HEK293 (cell line): Measurements from ENCODE around the gene TIMM50.
A peak's percentile ranks its signal among the peaks of the same experiment; 100 is the strongest.

Source experiments
- CTCF ChIA-PET: fragments of 350-600 bp; formaldehyde crosslinking; extraction: SDS; loops from one replicate; lab custom pipeline; 2021; ENCODE audit warnings: antibody characterized with exemption; lab: Yijun Ruan, JAX
- POLR2A ChIA-PET: fragments of 300-600 bp; formaldehyde crosslinking; extraction: SDS; loops from one replicate; lab custom pipeline; 2020; ENCODE audit warnings: antibody characterized with exemption, inconsistent platforms; lab: Yijun Ruan, JAX
- H3K27ac ChIP-seq: fragments of 200-500 bp; sonication (Bioruptor generic); 2 replicates; pipeline ENCODE4 v1.5.1; 2014; ENCODE audit warnings: low read depth, low read length, control low read depth, inconsistent platforms; ENCODE audit errors: extremely low read depth
- H3K36me3 ChIP-seq, 2 experiments: fragments of 200-500 bp in 1 of 2; sonication (Bioruptor generic) in 1 of 2; 1 replicate in 1 of 2; 2 replicates in 1 of 2; pipeline ENCODE4 v1.5.1; 2014 to 2017; ENCODE audit warnings: inconsistent platforms in 2 of 2, low read length in 2 of 2; ENCODE audit not compliant: control insufficient read depth in 2 of 2, insufficient read depth in 1 of 2
- H3K4me1 ChIP-seq: fragments of 200-500 bp; sonication (Bioruptor generic); 2 replicates; pipeline ENCODE4 v1.5.1; 2014; ENCODE audit warnings: mild to moderate bottlenecking, low read length, inconsistent platforms; ENCODE audit not compliant: control insufficient read depth, insufficient read depth
- H3K4me3 ChIP-seq: 2 replicates; pipeline ENCODE4 v1.5.1; 2011; ENCODE audit warnings: low read depth, mild to moderate bottlenecking, control low read depth, low read length, moderate library complexity
- H3K9me3 ChIP-seq: fragments of 200-500 bp; sonication (Bioruptor generic); 2 replicates; pipeline ENCODE4 v1.5.1; 2014; ENCODE audit warnings: low read depth, low read length, inconsistent platforms; ENCODE audit not compliant: control insufficient read depth, insufficient read depth
- BCL11B ChIP-seq: fragments of 450-650 bp; formaldehyde crosslinking; IDR thresholded peaks from 2 replicates; pipeline ENCODE4 v1.5.1; 2016; ENCODE audit warnings: low read depth, missing biosample characterization, missing genetic modification characterization
- BCL6B ChIP-seq: fragments of 450-650 bp; formaldehyde crosslinking; IDR thresholded peaks from 2 replicates; pipeline ENCODE4 v1.5.1; 2017; ENCODE audit warnings: missing biosample characterization, missing genetic modification characterization
- KLF8 ChIP-seq: fragments of 450-650 bp; formaldehyde crosslinking; IDR thresholded peaks from 2 replicates; pipeline ENCODE4 v1.5.1; 2016; ENCODE audit warnings: missing biosample characterization, missing genetic modification characterization
- MEIS1 ChIP-seq: sonication (generic); formaldehyde crosslinking; IDR thresholded peaks from 2 replicates; pipeline ENCODE4 v1.8.1; 2022; ENCODE audit warnings: missing genetic modification reagents, mild to moderate bottlenecking, borderline replicate concordance
- OVOL3 ChIP-seq: fragments of 450-650 bp; formaldehyde crosslinking; IDR thresholded peaks from 2 replicates; pipeline ENCODE4 v1.5.1; 2016; ENCODE audit warnings: missing biosample characterization, missing genetic modification characterization
- ZBTB17 ChIP-seq: fragments of 450-650 bp; formaldehyde crosslinking; IDR thresholded peaks from 2 replicates; pipeline ENCODE4 v1.5.1; 2016; ENCODE audit warnings: missing biosample characterization, missing genetic modification characterization
- ZBTB20 ChIP-seq: fragments of 450-650 bp; formaldehyde crosslinking; IDR thresholded peaks from 2 replicates; pipeline ENCODE4 v1.5.1; 2016; ENCODE audit warnings: missing biosample characterization, missing genetic modification characterization
- ZNF10 ChIP-seq: fragments of 450-650 bp; formaldehyde crosslinking; IDR thresholded peaks from 2 replicates; pipeline ENCODE4 v1.5.1; 2017; ENCODE audit warnings: missing biosample characterization, missing genetic modification characterization
- ZNF140 ChIP-seq: fragments of 450-650 bp; formaldehyde crosslinking; IDR thresholded peaks from 2 replicates; pipeline ENCODE4 v1.5.1; 2016; ENCODE audit warnings: missing biosample characterization, missing genetic modification characterization
- ZNF155 ChIP-seq: fragments of 450-650 bp; formaldehyde crosslinking; IDR thresholded peaks from 2 replicates; pipeline ENCODE4 v1.5.1; 2016; ENCODE audit warnings: missing biosample characterization, missing genetic modification characterization
- ZNF223 ChIP-seq: fragments of 450-650 bp; formaldehyde crosslinking; IDR thresholded peaks from 2 replicates; pipeline ENCODE4 v1.5.1; 2016; ENCODE audit warnings: missing biosample characterization, missing genetic modification characterization
- ZNF248 ChIP-seq: fragments of 450-650 bp; formaldehyde crosslinking; IDR thresholded peaks from 2 replicates; pipeline ENCODE4 v1.5.1; 2017; ENCODE audit warnings: missing biosample characterization, missing genetic modification characterization
- ZNF350 ChIP-seq: fragments of 450-650 bp; formaldehyde crosslinking; IDR thresholded peaks from 2 replicates; pipeline ENCODE4 v1.5.0; 2017; ENCODE audit warnings: missing biosample characterization, mild to moderate bottlenecking, missing genetic modification characterization
- ZNF391 ChIP-seq: fragments of 450-650 bp; formaldehyde crosslinking; IDR thresholded peaks from 2 replicates; pipeline ENCODE4 v1.5.1; 2016; ENCODE audit warnings: low read depth, missing biosample characterization, missing genetic modification characterization, borderline replicate concordance
- ZNF404 ChIP-seq: fragments of 450-650 bp; formaldehyde crosslinking; IDR thresholded peaks from 2 replicates; pipeline ENCODE4 v1.5.1; 2017; ENCODE audit warnings: missing biosample characterization, missing genetic modification characterization
- ZNF48 ChIP-seq: fragments of 450-650 bp; formaldehyde crosslinking; IDR thresholded peaks from 2 replicates; pipeline ENCODE4 v1.5.1; 2016; ENCODE audit warnings: missing biosample characterization, missing genetic modification characterization
- ZNF521 ChIP-seq: fragments of 450-650 bp; formaldehyde crosslinking; IDR thresholded peaks from 2 replicates; pipeline ENCODE4 v1.5.1; 2017; ENCODE audit warnings: missing biosample characterization, mild to moderate bottlenecking, missing genetic modification characterization
- ZNF558 ChIP-seq: fragments of 450-650 bp; formaldehyde crosslinking; IDR thresholded peaks from 2 replicates; pipeline ENCODE4 v1.5.1; 2016; ENCODE audit warnings: missing biosample characterization, missing genetic modification characterization
- ZNF571 ChIP-seq: fragments of 450-650 bp; formaldehyde crosslinking; IDR thresholded peaks from 2 replicates; pipeline ENCODE4 v1.5.0; 2017; ENCODE audit warnings: missing biosample characterization, missing genetic modification characterization
- ZNF585B ChIP-seq: fragments of 450-650 bp; formaldehyde crosslinking; IDR thresholded peaks from 2 replicates; pipeline ENCODE4 v1.5.1; 2016; ENCODE audit warnings: missing biosample characterization, missing genetic modification characterization
- ZNF629 ChIP-seq: fragments of 450-650 bp; formaldehyde crosslinking; IDR thresholded peaks from 2 replicates; pipeline ENCODE4 v1.5.1; 2017; ENCODE audit warnings: missing biosample characterization, missing genetic modification characterization
- ZNF654 ChIP-seq: fragments of 450-650 bp; formaldehyde crosslinking; IDR thresholded peaks from 2 replicates; pipeline ENCODE4 v1.5.1; 2016; ENCODE audit warnings: low read depth, missing biosample characterization, missing genetic modification characterization
- ZNF792 ChIP-seq: fragments of 450-650 bp; formaldehyde crosslinking; IDR thresholded peaks from 2 replicates; pipeline ENCODE4 v1.5.1; 2016; ENCODE audit warnings: missing biosample characterization, missing genetic modification characterization
- ZSCAN30 ChIP-seq: fragments of 450-650 bp; IDR thresholded peaks from 2 replicates; pipeline ENCODE4 v1.5.1; 2018; ENCODE audit warnings: missing biosample characterization, mild to moderate bottlenecking, missing genetic modification characterization, moderate library complexity
- TF ChIP-seq, protein P1 (sequence below): fragments of 450-650 bp; formaldehyde crosslinking; IDR thresholded peaks from 2 replicates; pipeline ENCODE4 v1.5.1; 2016; ENCODE audit warnings: missing biosample characterization, missing genetic modification characterization
- TF ChIP-seq, protein P2 (sequence below): fragments of 450-650 bp; formaldehyde crosslinking; IDR thresholded peaks from 2 replicates; pipeline ENCODE4 v1.5.1; 2017; ENCODE audit warnings: missing biosample characterization, missing genetic modification characterization
- TF ChIP-seq, protein P3 (sequence below): fragments of 450-650 bp; formaldehyde crosslinking; conservative IDR thresholded peaks from 2 replicates; pipeline ENCODE4 v1.5.1; 2016; ENCODE audit warnings: low read depth, missing biosample characterization, missing genetic modification characterization

The TIMM50 gene

GRCh38 chr19:39480337-39481228, at the start of gene TIMM50:
Gene TIMM50, plus strand, starts transcription at chr19:39480838. Its CDS starts 16 bp downstream, at chr19:39480854.
- H3K4me1 ChIP-seq: peaks cover 15% of the 10 kb centered on the region
- peak within 1 kb of the TSS; percentile 88 for H3K27ac ChIP-seq
- POLR2A ChIA-PET: interaction anchor here (0.6 to 1.6 kb wide), 35 partner anchors 9 to 1783 kb away, joined by 3 to 39 read pairs (median 5); partner anchors contain the start of genes DLL3, DYRK1B, EID2 and EID2B
- no peaks in the 10 kb centered on the region for H3K9me3 ChIP-seq
- H3K4me3 ChIP-seq: peak within 1 kb of the TSS; percentile 65
- peaks cover 41 to 61% of the 10 kb centered on the region in 2 experiments for H3K36me3 ChIP-seq
- CTCF ChIA-PET: interaction anchor here (0.6 to 1.2 kb wide), 11 partner anchors 9 to 364 kb away, joined by 3 to 6 read pairs (median 4); partner anchors contain the start of genes EID2B and SUPT5H
- TF ChIP-seq ZNF629 (tag by site-specific recombination) (peak; percentile 86), ZNF654 (no peak), ZSCAN30 (tag by site-specific recombination) (peak; percentile 52), ZNF248 (tag by site-specific recombination) (no peak), ZBTB17 (tag by site-specific recombination) (peak; percentile 99), ZNF48 (tag by site-specific recombination) (no peak), KLF8 (peak; percentile 99), ZNF155 (tag by site-specific recombination) (no peak), ZNF558 (tag by site-specific recombination) (no peak; the same call in 1 of the 2 replicates), OVOL3 (tag by site-specific recombination) (no peak), ZNF140 (tag by site-specific recombination) (no peak), ZNF521 (tag by site-specific recombination) (no peak), ZNF792 (tag by site-specific recombination) (no peak), ZNF404 (tag by site-specific recombination) (no peak), ZNF350 (tag by site-specific recombination) (no peak), ZNF391 (tag by site-specific recombination) (peak; percentile 90; the same call in 1 of the 2 replicates), ZNF10 (0 out of 2 replicates have a peak, but pooled peaks have one; percentile 11), MEIS1 (no peak), ZNF223 (tag by site-specific recombination) (no peak), ZNF571 (no peak), BCL11B (peak; percentile 82; the same call in 1 of the 2 replicates), BCL6B (tag by site-specific recombination) (no peak), ZNF585B (tag by site-specific recombination) (no peak; the same call in 1 of the 2 replicates), ZBTB20 (tag by site-specific recombination) (peak; percentile 95)
- TF ChIP-seq, protein P1, sequence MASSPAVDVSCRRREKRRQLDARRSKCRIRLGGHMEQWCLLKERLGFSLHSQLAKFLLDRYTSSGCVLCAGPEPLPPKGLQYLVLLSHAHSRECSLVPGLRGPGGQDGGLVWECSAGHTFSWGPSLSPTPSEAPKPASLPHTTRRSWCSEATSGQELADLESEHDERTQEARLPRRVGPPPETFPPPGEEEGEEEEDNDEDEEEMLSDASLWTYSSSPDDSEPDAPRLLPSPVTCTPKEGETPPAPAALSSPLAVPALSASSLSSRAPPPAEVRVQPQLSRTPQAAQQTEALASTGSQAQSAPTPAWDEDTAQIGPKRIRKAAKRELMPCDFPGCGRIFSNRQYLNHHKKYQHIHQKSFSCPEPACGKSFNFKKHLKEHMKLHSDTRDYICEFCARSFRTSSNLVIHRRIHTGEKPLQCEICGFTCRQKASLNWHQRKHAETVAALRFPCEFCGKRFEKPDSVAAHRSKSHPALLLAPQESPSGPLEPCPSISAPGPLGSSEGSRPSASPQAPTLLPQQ (tag by site-specific recombination): peak; percentile 90
- TF ChIP-seq, protein P2, sequence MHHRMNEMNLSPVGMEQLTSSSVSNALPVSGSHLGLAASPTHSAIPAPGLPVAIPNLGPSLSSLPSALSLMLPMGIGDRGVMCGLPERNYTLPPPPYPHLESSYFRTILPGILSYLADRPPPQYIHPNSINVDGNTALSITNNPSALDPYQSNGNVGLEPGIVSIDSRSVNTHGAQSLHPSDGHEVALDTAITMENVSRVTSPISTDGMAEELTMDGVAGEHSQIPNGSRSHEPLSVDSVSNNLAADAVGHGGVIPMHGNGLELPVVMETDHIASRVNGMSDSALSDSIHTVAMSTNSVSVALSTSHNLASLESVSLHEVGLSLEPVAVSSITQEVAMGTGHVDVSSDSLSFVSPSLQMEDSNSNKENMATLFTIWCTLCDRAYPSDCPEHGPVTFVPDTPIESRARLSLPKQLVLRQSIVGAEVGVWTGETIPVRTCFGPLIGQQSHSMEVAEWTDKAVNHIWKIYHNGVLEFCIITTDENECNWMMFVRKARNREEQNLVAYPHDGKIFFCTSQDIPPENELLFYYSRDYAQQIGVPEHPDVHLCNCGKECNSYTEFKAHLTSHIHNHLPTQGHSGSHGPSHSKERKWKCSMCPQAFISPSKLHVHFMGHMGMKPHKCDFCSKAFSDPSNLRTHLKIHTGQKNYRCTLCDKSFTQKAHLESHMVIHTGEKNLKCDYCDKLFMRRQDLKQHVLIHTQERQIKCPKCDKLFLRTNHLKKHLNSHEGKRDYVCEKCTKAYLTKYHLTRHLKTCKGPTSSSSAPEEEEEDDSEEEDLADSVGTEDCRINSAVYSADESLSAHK (tag by site-specific recombination): no peak; the same call in 1 of the 2 replicates
- TF ChIP-seq, protein P3, sequence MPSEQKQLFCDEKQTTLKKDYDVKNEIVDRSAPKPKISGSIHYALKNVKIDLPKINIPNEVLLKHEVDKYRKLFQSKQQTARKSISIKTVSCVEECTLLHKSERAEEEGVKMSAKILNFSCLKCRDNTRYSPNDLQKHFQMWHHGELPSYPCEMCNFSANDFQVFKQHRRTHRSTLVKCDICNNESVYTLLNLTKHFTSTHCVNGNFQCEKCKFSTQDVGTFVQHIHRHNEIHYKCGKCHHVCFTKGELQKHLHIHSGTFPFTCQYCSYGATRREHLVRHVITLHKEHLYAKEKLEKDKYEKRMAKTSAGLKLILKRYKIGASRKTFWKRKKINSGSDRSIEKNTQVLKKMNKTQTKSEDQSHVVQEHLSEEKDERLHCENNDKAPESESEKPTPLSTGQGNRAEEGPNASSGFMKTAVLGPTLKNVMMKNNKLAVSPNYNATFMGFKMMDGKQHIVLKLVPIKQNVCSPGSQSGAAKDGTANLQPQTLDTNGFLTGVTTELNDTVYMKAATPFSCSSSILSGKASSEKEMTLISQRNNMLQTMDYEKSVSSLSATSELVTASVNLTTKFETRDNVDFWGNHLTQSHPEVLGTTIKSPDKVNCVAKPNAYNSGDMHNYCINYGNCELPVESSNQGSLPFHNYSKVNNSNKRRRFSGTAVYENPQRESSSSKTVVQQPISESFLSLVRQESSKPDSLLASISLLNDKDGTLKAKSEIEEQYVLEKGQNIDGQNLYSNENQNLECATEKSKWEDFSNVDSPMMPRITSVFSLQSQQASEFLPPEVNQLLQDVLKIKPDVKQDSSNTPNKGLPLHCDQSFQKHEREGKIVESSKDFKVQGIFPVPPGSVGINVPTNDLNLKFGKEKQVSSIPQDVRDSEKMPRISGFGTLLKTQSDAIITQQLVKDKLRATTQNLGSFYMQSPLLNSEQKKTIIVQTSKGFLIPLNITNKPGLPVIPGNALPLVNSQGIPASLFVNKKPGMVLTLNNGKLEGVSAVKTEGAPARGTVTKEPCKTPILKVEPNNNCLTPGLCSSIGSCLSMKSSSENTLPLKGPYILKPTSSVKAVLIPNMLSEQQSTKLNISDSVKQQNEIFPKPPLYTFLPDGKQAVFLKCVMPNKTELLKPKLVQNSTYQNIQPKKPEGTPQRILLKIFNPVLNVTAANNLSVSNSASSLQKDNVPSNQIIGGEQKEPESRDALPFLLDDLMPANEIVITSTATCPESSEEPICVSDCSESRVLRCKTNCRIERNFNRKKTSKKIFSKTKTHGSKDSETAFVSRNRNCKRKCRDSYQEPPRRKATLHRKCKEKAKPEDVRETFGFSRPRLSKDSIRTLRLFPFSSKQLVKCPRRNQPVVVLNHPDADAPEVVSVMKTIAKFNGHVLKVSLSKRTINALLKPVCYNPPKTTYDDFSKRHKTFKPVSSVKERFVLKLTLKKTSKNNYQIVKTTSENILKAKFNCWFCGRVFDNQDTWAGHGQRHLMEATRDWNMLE: 0 out of 2 replicates have a peak, but pooled peaks have one; percentile 37
